SK-N-SH (cell line): ENCODE data around the gene SMPD3. TPM values are rescaled to one million over a fixed set of nuclear protein-coding genes. Genes with fewer than 3 reads are reported as not detected.

Experiments
- CTCF ChIA-PET: fragments of 300-600, 350-600 bp; formaldehyde crosslinking; extraction: SDS; loops from one replicate; lab custom pipeline; 2021; lab: Yijun Ruan, JAX
- POLR2A ChIA-PET: fragments of 350-600 bp; sonication (Branson Sonifier 250); formaldehyde crosslinking; extraction: SDS; loops from one replicate; lab custom pipeline; 2020; ENCODE audit warnings: antibody characterized with exemption, inconsistent platforms; lab: Yijun Ruan, JAX
- DNase-seq: peaks from one replicate; pipeline ENCODE4 v3.0.0; 2012
- H2AFZ ChIP-seq: fragments of 200-600 bp; sonication (generic); 2 replicates; pipeline ENCODE4 v1.8.1; 2016; ENCODE audit warnings: antibody characterized with exemption, mild to moderate bottlenecking, low read depth
- H3F3A ChIP-seq: fragments of 200-600 bp; sonication (generic); replicated peaks from 2 replicates; pipeline ENCODE3; 2016; ENCODE audit warnings: antibody characterized with exemption, mild to moderate bottlenecking; ENCODE audit not compliant: insufficient read depth
- H3K27ac ChIP-seq, 2 experiments: fragments of 200-500 bp in 1 of 2; fragments of 200-600 bp in 1 of 2; sonication (Bioruptor generic) in 1 of 2; sonication (generic), shearing (Covaris generic) in 1 of 2; 2 replicates each; pipeline versions ENCODE4 v1.5.1 to v1.6.1; 2014 to 2016; ENCODE audit warnings: low read depth in 2 of 2, inconsistent platforms in 1 of 2, low read length in 1 of 2, mild to moderate bottlenecking in 1 of 2, mixed read lengths in 1 of 2
- H3K27me3 ChIP-seq: fragments of 200-600 bp; sonication (generic), shearing (Covaris generic); 2 replicates; pipeline ENCODE4 v1.6.1; 2016; ENCODE audit warnings: mixed run types; ENCODE audit not compliant: insufficient read depth
- H3K36me3 ChIP-seq, 2 experiments: fragments of 200-500 bp in 1 of 2; fragments of 200-600 bp in 1 of 2; sonication (Bioruptor generic) in 1 of 2; sonication (generic) in 1 of 2; replicated peaks in 1 of 2; 2 replicates each; pipeline versions ENCODE3 to v1.5.1; 2014 to 2016; ENCODE audit warnings: low read length in 1 of 2, mild to moderate bottlenecking in 1 of 2; ENCODE audit not compliant: insufficient read depth in 2 of 2, control insufficient read depth in 1 of 2
- H3K4me1 ChIP-seq, 2 experiments: fragments of 200-500 bp in 1 of 2; fragments of 200-600 bp in 1 of 2; sonication (Bioruptor generic) in 1 of 2; sonication (generic), shearing (Covaris generic) in 1 of 2; 2 replicates each; pipeline versions ENCODE4 v1.5.1 to v1.6.1; 2014 to 2016; ENCODE audit warnings: low read depth in 1 of 2, low read length in 1 of 2, mixed run types in 1 of 2; ENCODE audit not compliant: insufficient read depth in 2 of 2, control insufficient read depth in 1 of 2
- H3K4me2 ChIP-seq: fragments of 200-600 bp; sonication (generic), shearing (Covaris generic); 2 replicates; pipeline ENCODE4 v1.6.1; 2017; ENCODE audit warnings: mixed run types
- H3K4me3 ChIP-seq, 2 experiments: fragments of 200-500 bp in 1 of 2; fragments of 200-600 bp in 1 of 2; sonication (Bioruptor generic) in 1 of 2; sonication (generic), shearing (Covaris generic) in 1 of 2; 2 replicates each; pipeline versions ENCODE4 v1.5.1 to v1.8.1; 2014 to 2016; ENCODE audit warnings: low read depth in 2 of 2, inconsistent platforms in 1 of 2, low read length in 1 of 2, mild to moderate bottlenecking in 1 of 2, mixed read lengths in 1 of 2, moderate library complexity in 1 of 2
- H3K79me2 ChIP-seq: fragments of 200-600 bp; sonication (generic); 2 replicates; pipeline ENCODE4 v1.8.1; 2017; ENCODE audit warnings: mild to moderate bottlenecking; ENCODE audit not compliant: insufficient read depth
- H3K9ac ChIP-seq: fragments of 200-600 bp; sonication (generic); 2 replicates; pipeline ENCODE4 v1.6.1; 2017; ENCODE audit warnings: mixed run types
- H3K9me2 ChIP-seq: fragments of 200-600 bp; sonication (generic); 2 replicates; pipeline ENCODE4 v1.6.1; 2017; ENCODE audit warnings: mixed run types
- H3K9me3 ChIP-seq: fragments of 200-600 bp; sonication (generic); 2 replicates; pipeline ENCODE4 v1.6.1; 2017; ENCODE audit warnings: mixed run types, mild to moderate bottlenecking, moderate library complexity
- H4K20me1 ChIP-seq: fragments of 200-600 bp; sonication (generic); 2 replicates; pipeline ENCODE4 v1.6.1; 2017; ENCODE audit warnings: mild to moderate bottlenecking, mixed run types; ENCODE audit not compliant: insufficient read depth
- FOSL2 ChIP-seq: IDR thresholded peaks from 2 replicates; pipeline ENCODE4 v1.4.0; 2012; ENCODE audit warnings: low read depth, mild to moderate bottlenecking, moderate library complexity, borderline replicate concordance
- PBX3 ChIP-seq: IDR thresholded peaks from 2 replicates; pipeline ENCODE4; 2012
- POLR2AphosphoS5 ChIP-seq: IDR thresholded peaks from 2 replicates; pipeline ENCODE4 v1.6.1; 2012; ENCODE audit warnings: low read depth, low read length
- TEAD4 ChIP-seq: IDR thresholded peaks from 2 replicates; pipeline ENCODE4 v1.4.0; 2012; ENCODE audit warnings: mild to moderate bottlenecking, borderline replicate concordance; ENCODE audit not compliant: insufficient read depth
- WGBS: methylation state at CpG from one replicate; pipeline ENCODE4 v1.1.6; 2017; ENCODE audit warnings: low lambda C conversion rate; 5-methylcytosine and 5-hydroxymethylcytosine counted together
- polyA plus RNA-seq, 3 experiments: library from polyadenylated mRNA; depleted of rRNA; stranded (reverse); fragments of >200 nt; gene quantifications; 2 replicates each; pipeline ENCODE4 v1.2.3, GENCODE V29; 2012
- TF ChIP-seq, protein P1 (sequence below): IDR thresholded peaks from 2 replicates; pipeline ENCODE4 v1.6.1; 2012; ENCODE audit warnings: mild to moderate bottlenecking, low read depth, low read length, moderate library complexity
- TF ChIP-seq, protein P2 (sequence below): IDR thresholded peaks from 2 replicates; pipeline ENCODE4 v1.4.0; 2012; ENCODE audit warnings: low read depth, borderline replicate concordance

Gene SMPD3
- polyA plus RNA-seq, 1 of the 3 experiments (the other 2 are of a cell fraction) = 0.38 TPM

- no peak overlapping the region for H3K27ac ChIP-seq
- H3K9ac ChIP-seq = no peak overlapping the region
- H3K9me3 ChIP-seq = no peaks in the 10 kb centered on the region
- H4K20me1 ChIP-seq = no peaks in the 10 kb centered on the region
- TF ChIP-seq TEAD4 = no peak
- TF ChIP-seq, protein P1, sequence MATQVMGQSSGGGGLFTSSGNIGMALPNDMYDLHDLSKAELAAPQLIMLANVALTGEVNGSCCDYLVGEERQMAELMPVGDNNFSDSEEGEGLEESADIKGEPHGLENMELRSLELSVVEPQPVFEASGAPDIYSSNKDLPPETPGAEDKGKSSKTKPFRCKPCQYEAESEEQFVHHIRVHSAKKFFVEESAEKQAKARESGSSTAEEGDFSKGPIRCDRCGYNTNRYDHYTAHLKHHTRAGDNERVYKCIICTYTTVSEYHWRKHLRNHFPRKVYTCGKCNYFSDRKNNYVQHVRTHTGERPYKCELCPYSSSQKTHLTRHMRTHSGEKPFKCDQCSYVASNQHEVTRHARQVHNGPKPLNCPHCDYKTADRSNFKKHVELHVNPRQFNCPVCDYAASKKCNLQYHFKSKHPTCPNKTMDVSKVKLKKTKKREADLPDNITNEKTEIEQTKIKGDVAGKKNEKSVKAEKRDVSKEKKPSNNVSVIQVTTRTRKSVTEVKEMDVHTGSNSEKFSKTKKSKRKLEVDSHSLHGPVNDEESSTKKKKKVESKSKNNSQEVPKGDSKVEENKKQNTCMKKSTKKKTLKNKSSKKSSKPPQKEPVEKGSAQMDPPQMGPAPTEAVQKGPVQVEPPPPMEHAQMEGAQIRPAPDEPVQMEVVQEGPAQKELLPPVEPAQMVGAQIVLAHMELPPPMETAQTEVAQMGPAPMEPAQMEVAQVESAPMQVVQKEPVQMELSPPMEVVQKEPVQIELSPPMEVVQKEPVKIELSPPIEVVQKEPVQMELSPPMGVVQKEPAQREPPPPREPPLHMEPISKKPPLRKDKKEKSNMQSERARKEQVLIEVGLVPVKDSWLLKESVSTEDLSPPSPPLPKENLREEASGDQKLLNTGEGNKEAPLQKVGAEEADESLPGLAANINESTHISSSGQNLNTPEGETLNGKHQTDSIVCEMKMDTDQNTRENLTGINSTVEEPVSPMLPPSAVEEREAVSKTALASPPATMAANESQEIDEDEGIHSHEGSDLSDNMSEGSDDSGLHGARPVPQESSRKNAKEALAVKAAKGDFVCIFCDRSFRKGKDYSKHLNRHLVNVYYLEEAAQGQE = no peak
- TF ChIP-seq, protein P2, sequence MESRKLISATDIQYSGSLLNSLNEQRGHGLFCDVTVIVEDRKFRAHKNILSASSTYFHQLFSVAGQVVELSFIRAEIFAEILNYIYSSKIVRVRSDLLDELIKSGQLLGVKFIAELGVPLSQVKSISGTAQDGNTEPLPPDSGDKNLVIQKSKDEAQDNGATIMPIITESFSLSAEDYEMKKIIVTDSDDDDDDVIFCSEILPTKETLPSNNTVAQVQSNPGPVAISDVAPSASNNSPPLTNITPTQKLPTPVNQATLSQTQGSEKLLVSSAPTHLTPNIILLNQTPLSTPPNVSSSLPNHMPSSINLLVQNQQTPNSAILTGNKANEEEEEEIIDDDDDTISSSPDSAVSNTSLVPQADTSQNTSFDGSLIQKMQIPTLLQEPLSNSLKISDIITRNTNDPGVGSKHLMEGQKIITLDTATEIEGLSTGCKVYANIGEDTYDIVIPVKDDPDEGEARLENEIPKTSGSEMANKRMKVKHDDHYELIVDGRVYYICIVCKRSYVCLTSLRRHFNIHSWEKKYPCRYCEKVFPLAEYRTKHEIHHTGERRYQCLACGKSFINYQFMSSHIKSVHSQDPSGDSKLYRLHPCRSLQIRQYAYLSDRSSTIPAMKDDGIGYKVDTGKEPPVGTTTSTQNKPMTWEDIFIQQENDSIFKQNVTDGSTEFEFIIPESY = no peak
- no peak for TF ChIP-seq FOSL2
- no peak for TF ChIP-seq POLR2AphosphoS5
- TF ChIP-seq PBX3 = no peak
- H3K27me3 ChIP-seq = no peaks in the 10 kb centered on the region; the same call in 1 of the 2 replicates
- DNase-seq = no peak
- no peak overlapping the region for H3K4me2 ChIP-seq
- H3K9me2 ChIP-seq = no peaks in the 10 kb centered on the region
- no peaks in the 10 kb centered on the region for H3K36me3 ChIP-seq
- no peaks in the 10 kb centered on the region for H3F3A ChIP-seq
- H3K4me3 ChIP-seq = no peak overlapping the region
- H2AFZ ChIP-seq = no peak overlapping the region
- H3K79me2 ChIP-seq = no peaks in the 10 kb centered on the region
- WGBS = 75% methylated on average over 11 of the region's 18 CpGs
- POLR2A ChIA-PET = no interaction called here
- H3K4me1 ChIP-seq = peaks cover 0 to 19% of the 10 kb centered on the region in 2 experiments; a peak in 1 of 4 replicates
- CTCF ChIA-PET = interaction anchor here (0.6 to 1.9 kb wide), 3 partner anchors 51 to 395 kb away, joined by 3 to 5 read pairs (median 3); no protein-coding TSS in a partner anchor
Observed at GRCh38 chr16:68379472-68380347, 68.6 kb downstream of the SMPD3 start.
